IMR-90 (cell line): ENCODE data around the gene MICU1. TPM values are rescaled to one million over a fixed set of nuclear protein-coding genes. Genes with fewer than 3 reads are reported as not detected.

Experiments
- ATAC-seq: fragments of 200-7000 bp; cut with Tn5 transposase; 2 replicates; pipeline ENCODE4 v1.9.1; 2020; ENCODE audit warnings: low read depth, mild to moderate bottlenecking, moderate library complexity
- BruUV-seq: library from RNA; stranded (reverse); fragments of 400-500 nt; replicated peaks from 2 replicates; lab custom pipeline; 2021; lab: Mats Ljungman, UMichigan
- CTCF ChIA-PET: fragments of 300-600 bp; formaldehyde crosslinking; extraction: SDS; loops from one replicate; lab custom pipeline; 2021; ENCODE audit warnings: antibody characterized with exemption; lab: Yijun Ruan, JAX
- POLR2A ChIA-PET: fragments of 300-600 bp; sonication (Branson Sonifier 250); formaldehyde crosslinking; loops from one replicate; lab custom pipeline; 2022; ENCODE audit warnings: antibody characterized with exemption; ENCODE audit not compliant: unreplicated experiment; lab: Charles Lee
- DNase-seq: peaks from one replicate; pipeline ENCODE4 v3.0.0; 2013
- H2AFZ ChIP-seq: replicated peaks from 2 replicates; pipeline ENCODE3; 2013; ENCODE audit warnings: low read length, mild to moderate bottlenecking; ENCODE audit not compliant: poor library complexity
- H2AK5ac ChIP-seq: 2 replicates; pipeline ENCODE4 v1.6.1; 2013; ENCODE audit warnings: low read depth, low read length, inconsistent platforms
- H2AK9ac ChIP-seq: replicated peaks from 2 replicates; pipeline ENCODE3; 2013; ENCODE audit warnings: mild to moderate bottlenecking, low read depth, low read length, moderate library complexity; ENCODE audit not compliant: poor library complexity
- H2BK120ac ChIP-seq: 2 replicates; pipeline ENCODE4 v1.6.1; 2013; ENCODE audit warnings: low read depth, low read length, inconsistent platforms
- H2BK15ac ChIP-seq: 3 replicates; pipeline ENCODE4 v1.6.1; 2013; ENCODE audit warnings: low read depth, low read length, inconsistent platforms
- H2BK20ac ChIP-seq: 2 replicates; pipeline ENCODE4 v1.6.1; 2013; ENCODE audit warnings: low read depth, mild to moderate bottlenecking, inconsistent platforms, low read length, moderate library complexity
- H2BK5ac ChIP-seq: 2 replicates; pipeline ENCODE4 v1.6.1; 2013; ENCODE audit warnings: mild to moderate bottlenecking, low read depth, low read length, inconsistent platforms; ENCODE audit not compliant: poor library complexity, severe bottlenecking
- H3K14ac ChIP-seq: replicated peaks from 2 replicates; pipeline ENCODE4 v1.6.1; 2013; ENCODE audit warnings: low read depth, low read length, inconsistent platforms
- H3K18ac ChIP-seq: 2 replicates; pipeline ENCODE4 v1.6.1; 2013; ENCODE audit warnings: low read depth, low read length, control low read depth
- H3K23ac ChIP-seq: 2 replicates; pipeline ENCODE4 v1.6.1; 2013; ENCODE audit warnings: low read depth, low read length, inconsistent platforms
- H3K27ac ChIP-seq: 2 replicates; pipeline ENCODE4 v1.5.1; 2013; ENCODE audit warnings: mild to moderate bottlenecking, control low read depth, low read length; ENCODE audit not compliant: insufficient read depth
- H3K27me3 ChIP-seq: 2 replicates; pipeline ENCODE4 v1.6.1; 2013; ENCODE audit warnings: low read length; ENCODE audit not compliant: control insufficient read depth, insufficient read depth
- H3K36me3 ChIP-seq: 2 replicates; pipeline ENCODE4 v1.6.1; 2013; ENCODE audit warnings: low read length, mixed read lengths; ENCODE audit not compliant: control insufficient read depth, insufficient read depth
- H3K4ac ChIP-seq: 2 replicates; pipeline ENCODE4 v1.6.1; 2013; ENCODE audit warnings: low read depth, low read length, inconsistent platforms
- H3K4me1 ChIP-seq: 2 replicates; pipeline ENCODE4 v1.6.1; 2013; ENCODE audit warnings: low read length, mixed read lengths; ENCODE audit not compliant: control insufficient read depth, insufficient read depth
- H3K4me2 ChIP-seq: 2 replicates; pipeline ENCODE4 v1.6.1; 2013; ENCODE audit warnings: low read depth, mild to moderate bottlenecking, control low read depth, low read length, moderate library complexity
- H3K4me3 ChIP-seq: 2 replicates; pipeline ENCODE4 v1.5.1; 2013; ENCODE audit warnings: low read depth, mild to moderate bottlenecking, control low read depth, low read length, moderate library complexity; ENCODE audit not compliant: insufficient read depth
- H3K56ac ChIP-seq: 2 replicates; pipeline ENCODE4 v1.6.1; 2013; ENCODE audit warnings: low read length, inconsistent platforms; ENCODE audit not compliant: insufficient read depth; ENCODE audit errors: extremely low read depth
- H3K79me1 ChIP-seq, 2 experiments: 2 replicates each; pipeline ENCODE4 v1.6.1; 2013; ENCODE audit warnings: low read length in 2 of 2, inconsistent platforms in 1 of 2, low read depth in 1 of 2
- H3K9ac ChIP-seq: 2 replicates; pipeline ENCODE4 v1.6.1; 2013; ENCODE audit warnings: low read depth, low read length, control low read depth
- H3K9me1 ChIP-seq: 2 replicates; pipeline ENCODE4 v1.6.1; 2013; ENCODE audit warnings: low read length, inconsistent platforms; ENCODE audit not compliant: insufficient read depth
- H3K9me3 ChIP-seq: 2 replicates; pipeline ENCODE4 v1.6.1; 2013; ENCODE audit warnings: low read length; ENCODE audit not compliant: control insufficient read depth, insufficient read depth
- H4K20me1 ChIP-seq: 2 replicates; pipeline ENCODE4 v1.6.1; 2013; ENCODE audit warnings: low read length, inconsistent platforms; ENCODE audit not compliant: insufficient read depth
- H4K5ac ChIP-seq: 2 replicates; pipeline ENCODE4 v1.6.1; 2013; ENCODE audit warnings: mild to moderate bottlenecking, low read depth, low read length, control low read depth
- H4K8ac ChIP-seq, 2 experiments: 2 replicates each; pipeline ENCODE4 v1.6.1; 2013; ENCODE audit warnings: low read depth in 2 of 2, low read length in 2 of 2, control low read depth in 1 of 2, inconsistent platforms in 1 of 2
- H4K91ac ChIP-seq: 2 replicates; pipeline ENCODE4 v1.6.1; 2013; ENCODE audit warnings: low read depth, low read length, inconsistent platforms; ENCODE audit not compliant: insufficient read depth
- BHLHE40 ChIP-seq: fragments of 150-350 bp; IDR thresholded peaks from 2 replicates; pipeline ENCODE4 v1.6.1; 2016; ENCODE audit warnings: mild to moderate bottlenecking, low read depth, low read length
- CEBPB ChIP-seq: IDR thresholded peaks from 2 replicates; pipeline ENCODE4 v1.6.1; 2012; ENCODE audit warnings: low read depth, low read length, improper control_type of control experiment
- CHD1 ChIP-seq: IDR thresholded peaks from 2 replicates; pipeline ENCODE4 v1.6.1; 2012; ENCODE audit warnings: low read depth, low read length, improper control_type of control experiment
- FOS ChIP-seq: fragments of 150-350 bp; IDR thresholded peaks from 2 replicates; pipeline ENCODE4 v1.6.1; 2016; ENCODE audit warnings: low read depth, low read length
- MAFK ChIP-seq: IDR thresholded peaks from 2 replicates; pipeline ENCODE4 v1.6.1; 2012; ENCODE audit warnings: low read depth, low read length, improper control_type of control experiment
- MAZ ChIP-seq: IDR thresholded peaks from 2 replicates; pipeline ENCODE4 v1.6.1; 2012; ENCODE audit warnings: low read depth, mild to moderate bottlenecking, low read length, improper control_type of control experiment, moderate library complexity, borderline replicate concordance
- MXI1 ChIP-seq: IDR thresholded peaks from 2 replicates; pipeline ENCODE4 v1.6.1; 2012; ENCODE audit warnings: low read depth, mild to moderate bottlenecking, low read length, moderate library complexity, borderline replicate concordance
- RAD21 ChIP-seq: IDR thresholded peaks from 2 replicates; pipeline ENCODE4 v1.6.1; 2012; ENCODE audit warnings: low read length, improper control_type of control experiment
- RCOR1 ChIP-seq: IDR thresholded peaks from 2 replicates; pipeline ENCODE4 v1.6.1; 2012; ENCODE audit warnings: mild to moderate bottlenecking, low read length, improper control_type of control experiment; ENCODE audit not compliant: insufficient replicate concordance
- RFX5 ChIP-seq: IDR thresholded peaks from 2 replicates; pipeline ENCODE4 v1.8.0; 2012; ENCODE audit warnings: low read depth, mild to moderate bottlenecking, low read length, moderate library complexity
- SMC3 ChIP-seq: fragments of 150-350 bp; IDR thresholded peaks from 2 replicates; pipeline ENCODE4 v1.6.1; 2016; ENCODE audit warnings: low read depth, mild to moderate bottlenecking, antibody characterized with exemption, low read length, moderate library complexity
- WGBS, 2 experiments: methylation state at CpG; one replicate each; pipeline versions ENCODE4 v1.1.5 to v1.1.7; 2013; ENCODE audit warnings: missing lambda C conversion rate in 2 of 2; ENCODE audit not compliant: insufficient read length in 1 of 2; ENCODE audit errors: extremely low coverage in 2 of 2; 5-methylcytosine and 5-hydroxymethylcytosine counted together
- dilution Hi-C: fragments of 300-500 bp; cut with HindIII; formaldehyde crosslinking; loops from one replicate; pipeline ENCODE4 v1.14.3; 2018; ENCODE audit warnings: low sequenced_read_pairs; ENCODE audit not compliant: unreplicated experiment
- in situ Hi-C: fragments of 300-500 bp; cut with MboI; formaldehyde crosslinking; loops from 3 replicates; pipeline ENCODE4 v1.14.3; 2019; ENCODE audit warnings: low sequenced_read_pairs, inconsistent platforms, mixed read lengths
- intact Hi-C: fragments of 100-400 bp; cut with micrococcal nuclease; formaldehyde crosslinking; loops from 2 replicates; pipeline ENCODE4 v1.10.0; 2022
- polyA plus RNA-seq, 3 experiments: library from polyadenylated mRNA; depleted of rRNA; stranded (reverse); fragments of >200 nt; gene quantifications; 2 replicates each; pipeline ENCODE4 v1.2.3, GENCODE V29; 2012; ENCODE audit warnings: low replicate concordance in 1 of 3
- total RNA-seq: library from RNA; depleted of rRNA; stranded (reverse); fragments of >200 nt; gene quantifications from 2 replicates; pipeline ENCODE4 v1.2.3, GENCODE V29; 2012
- TF ChIP-seq, protein P1 (sequence below): fragments of 150-350 bp; IDR thresholded peaks from 2 replicates; pipeline ENCODE4 v1.6.1; 2016; ENCODE audit warnings: low read depth, mild to moderate bottlenecking, low read length, moderate library complexity, borderline replicate concordance
- TF ChIP-seq, protein P2 (sequence below): conservative IDR thresholded peaks from 2 replicates; pipeline ENCODE4 v1.5.1; 2012; ENCODE audit warnings: mild to moderate bottlenecking, low read depth, low read length, improper control_type of control experiment
- TF ChIP-seq, protein P3 (sequence below): fragments of 150-350 bp; IDR thresholded peaks from 2 replicates; pipeline ENCODE4 v1.6.1; 2017; ENCODE audit warnings: mild to moderate bottlenecking, antibody characterized with exemption, low read length, low read depth

MICU1 gene
- total and polyA plus RNA-seq, 2 of the 4 experiments (the other 2 are of a cell fraction) = 43.6 to 44.7 TPM

DNA sequence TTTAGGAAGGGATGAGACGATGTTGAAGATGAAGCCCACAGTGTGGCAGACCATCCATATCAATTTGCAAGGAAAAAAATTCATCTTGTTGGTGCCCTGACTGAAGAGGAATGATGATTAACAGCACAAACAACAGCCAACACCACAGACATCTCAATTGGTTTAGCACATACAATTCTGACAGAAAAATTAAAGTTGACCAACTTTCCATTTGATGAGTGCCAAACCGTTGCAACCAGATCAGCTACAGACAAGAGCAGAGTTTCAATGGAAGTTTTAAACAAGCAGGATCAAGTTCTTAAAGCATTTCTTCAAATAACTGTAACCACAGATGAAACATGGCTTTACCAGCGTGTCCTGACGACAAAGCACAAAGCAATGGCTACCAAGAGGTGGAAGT, 138.8 kb downstream of the MICU1 start:
- Histone ChIP-seq H3K9me1 (peaks cover 8% of the 10 kb centered on the region), H3K9ac (no peak overlapping the region), H3K14ac (no peak overlapping the region), H3K4me3 (no peak overlapping the region), H3K18ac (no peak overlapping the region), H2BK5ac (no peak overlapping the region), H4K8ac (no peak overlapping the region), H2BK20ac (no peak overlapping the region), H2AK9ac (no peak overlapping the region), H2AFZ (no peak overlapping the region), H2BK15ac (no peak overlapping the region), H3K56ac (no peak overlapping the region), H3K27ac (no peak overlapping the region), H3K4ac (no peak overlapping the region), H3K9me3 (no peaks in the 10 kb centered on the region), H4K5ac (no peak overlapping the region), H3K27me3 (no peaks in the 10 kb centered on the region), H3K4me1 (peaks cover 5% of the 10 kb centered on the region), H4K91ac (no peak overlapping the region), H3K79me1 (peaks cover 0 to 9% of the 10 kb centered on the region in 2 experiments; a peak in 3 of 4 replicates), H3K36me3 (peaks cover 4% of the 10 kb centered on the region; the same call in 1 of the 2 replicates), H3K23ac (peak overlapping the region; percentile 52; the same call in 1 of the 2 replicates), H4K20me1 (no peaks in the 10 kb centered on the region), H2BK120ac (no peak overlapping the region), H2AK5ac (no peak overlapping the region), H3K4me2 (no peak overlapping the region)
- DNase-seq (no peak), ATAC-seq (no peak)
- intact Hi-C loops = no loop called here
- no TSS peak for BruUV-seq
- in situ Hi-C loops = no loop called here
- POLR2A ChIA-PET = no interaction called here
- TF ChIP-seq BHLHE40 = no peak
- no peak for TF ChIP-seq SMC3
- TF ChIP-seq RCOR1 = no peak
- TF ChIP-seq, protein P1, sequence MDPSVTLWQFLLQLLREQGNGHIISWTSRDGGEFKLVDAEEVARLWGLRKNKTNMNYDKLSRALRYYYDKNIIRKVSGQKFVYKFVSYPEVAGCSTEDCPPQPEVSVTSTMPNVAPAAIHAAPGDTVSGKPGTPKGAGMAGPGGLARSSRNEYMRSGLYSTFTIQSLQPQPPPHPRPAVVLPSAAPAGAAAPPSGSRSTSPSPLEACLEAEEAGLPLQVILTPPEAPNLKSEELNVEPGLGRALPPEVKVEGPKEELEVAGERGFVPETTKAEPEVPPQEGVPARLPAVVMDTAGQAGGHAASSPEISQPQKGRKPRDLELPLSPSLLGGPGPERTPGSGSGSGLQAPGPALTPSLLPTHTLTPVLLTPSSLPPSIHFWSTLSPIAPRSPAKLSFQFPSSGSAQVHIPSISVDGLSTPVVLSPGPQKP = no peak
- TF ChIP-seq CEBPB = no peak
- TF ChIP-seq RAD21 = no peak
- TF ChIP-seq, protein P2, sequence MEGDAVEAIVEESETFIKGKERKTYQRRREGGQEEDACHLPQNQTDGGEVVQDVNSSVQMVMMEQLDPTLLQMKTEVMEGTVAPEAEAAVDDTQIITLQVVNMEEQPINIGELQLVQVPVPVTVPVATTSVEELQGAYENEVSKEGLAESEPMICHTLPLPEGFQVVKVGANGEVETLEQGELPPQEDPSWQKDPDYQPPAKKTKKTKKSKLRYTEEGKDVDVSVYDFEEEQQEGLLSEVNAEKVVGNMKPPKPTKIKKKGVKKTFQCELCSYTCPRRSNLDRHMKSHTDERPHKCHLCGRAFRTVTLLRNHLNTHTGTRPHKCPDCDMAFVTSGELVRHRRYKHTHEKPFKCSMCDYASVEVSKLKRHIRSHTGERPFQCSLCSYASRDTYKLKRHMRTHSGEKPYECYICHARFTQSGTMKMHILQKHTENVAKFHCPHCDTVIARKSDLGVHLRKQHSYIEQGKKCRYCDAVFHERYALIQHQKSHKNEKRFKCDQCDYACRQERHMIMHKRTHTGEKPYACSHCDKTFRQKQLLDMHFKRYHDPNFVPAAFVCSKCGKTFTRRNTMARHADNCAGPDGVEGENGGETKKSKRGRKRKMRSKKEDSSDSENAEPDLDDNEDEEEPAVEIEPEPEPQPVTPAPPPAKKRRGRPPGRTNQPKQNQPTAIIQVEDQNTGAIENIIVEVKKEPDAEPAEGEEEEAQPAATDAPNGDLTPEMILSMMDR = no peak
- no peak for TF ChIP-seq CHD1
- no peak for TF ChIP-seq FOS
- TF ChIP-seq MXI1 = no peak
- TF ChIP-seq MAFK = no peak
- TF ChIP-seq, protein P3, sequence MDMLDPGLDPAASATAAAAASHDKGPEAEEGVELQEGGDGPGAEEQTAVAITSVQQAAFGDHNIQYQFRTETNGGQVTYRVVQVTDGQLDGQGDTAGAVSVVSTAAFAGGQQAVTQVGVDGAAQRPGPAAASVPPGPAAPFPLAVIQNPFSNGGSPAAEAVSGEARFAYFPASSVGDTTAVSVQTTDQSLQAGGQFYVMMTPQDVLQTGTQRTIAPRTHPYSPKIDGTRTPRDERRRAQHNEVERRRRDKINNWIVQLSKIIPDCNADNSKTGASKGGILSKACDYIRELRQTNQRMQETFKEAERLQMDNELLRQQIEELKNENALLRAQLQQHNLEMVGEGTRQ = no peak
- TF ChIP-seq RFX5 = no peak
- no peak for TF ChIP-seq MAZ
- WGBS, 2 experiments = 83% methylated on average over 1 of the region's 4 CpGs; no CpG with 5 or more reads in 1 of the 2 experiments
- dilution Hi-C loops = no loop called here
- CTCF ChIA-PET = no interaction called here
